Hindlimb muscle (tissue), 1 donor: ENCODE data around the gene ZNF275. TPM values are rescaled to one million over a fixed set of nuclear protein-coding genes. Genes with fewer than 3 reads are reported as not detected.
"Not testable (repeated sequence)": the region's sequence is repeated elsewhere in the genome, so short reads cannot be mapped to it uniquely, and the experiment has no call there.

Experiments
- DNase-seq: peaks from one replicate; pipeline ENCODE4 v3.0.0-alpha.2; 2013
- polyA plus RNA-seq: library from polyadenylated mRNA; unstranded; fragments of 120-200 nt; gene quantifications from one replicate; pipeline ENCODE4 v1.2.1, GENCODE V29; 2013; ENCODE audit not compliant: insufficient read length

Gene ZNF275, protein sequence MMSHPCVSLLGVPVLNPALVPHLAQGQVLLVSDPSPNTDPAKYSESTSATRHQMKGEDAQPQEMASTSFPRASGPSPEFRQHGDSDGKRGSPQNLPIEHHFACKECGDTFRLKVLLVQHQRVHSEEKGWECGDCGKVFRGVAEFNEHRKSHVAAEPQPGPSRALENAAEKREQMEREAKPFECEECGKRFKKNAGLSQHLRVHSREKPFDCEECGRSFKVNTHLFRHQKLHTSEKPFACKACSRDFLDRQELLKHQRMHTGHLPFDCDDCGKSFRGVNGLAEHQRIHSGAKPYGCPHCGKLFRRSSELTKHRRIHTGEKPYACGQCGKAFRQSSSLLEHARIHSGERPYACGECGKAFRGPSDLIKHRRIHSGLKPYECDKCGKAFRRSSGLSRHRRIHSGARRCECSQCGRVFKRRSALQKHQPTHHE
- 7.9 TPM for polyA plus RNA-seq

DNA sequence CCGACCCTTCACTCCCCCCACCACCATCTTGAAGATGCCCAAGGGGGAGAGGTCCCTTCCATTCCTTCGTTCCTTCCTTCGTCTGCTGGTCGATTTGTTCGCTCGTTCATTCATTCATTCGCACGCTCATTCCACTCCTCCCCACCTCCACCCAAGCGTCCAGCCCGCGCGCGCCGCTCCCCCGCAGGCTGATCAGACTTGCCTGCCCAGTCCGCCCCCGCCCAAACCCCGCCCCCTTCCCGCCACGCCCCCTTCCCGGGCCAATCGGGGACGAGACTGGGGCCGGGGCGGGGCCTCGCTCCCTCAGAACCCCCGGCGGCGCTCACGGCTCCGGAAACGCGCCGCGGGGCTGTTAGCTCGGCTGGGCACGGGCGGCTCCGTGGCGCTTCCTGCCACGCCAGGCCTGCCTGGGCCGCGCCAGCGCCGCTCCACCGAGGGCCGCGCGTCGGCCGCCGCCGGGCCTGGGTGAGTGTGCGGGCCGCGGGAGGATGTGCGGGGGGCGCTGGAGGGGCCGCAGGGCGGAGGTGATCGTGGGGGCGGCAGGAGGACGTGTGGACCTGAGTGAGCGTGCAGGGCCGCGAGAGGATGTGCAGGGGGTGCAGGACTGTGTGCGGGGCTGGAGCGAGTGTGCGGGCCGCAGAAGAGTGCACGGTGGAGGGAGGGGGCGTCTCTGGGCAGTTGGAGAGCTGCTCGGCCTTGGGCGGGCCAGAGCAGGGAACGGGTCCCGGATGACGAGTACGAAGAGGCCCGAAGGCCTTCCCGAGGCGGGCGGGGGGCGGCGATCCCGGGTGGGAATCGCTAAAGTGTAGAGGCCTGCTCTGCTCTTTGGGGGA, at the start of gene ZNF275:
TSS of gene ZNF275 (plus strand) at position 333 of the 833 bp plus-strand sequence. CDS start 2,527 bp downstream, outside the sequence.
- DNase-seq: peak; percentile 80

DNA sequence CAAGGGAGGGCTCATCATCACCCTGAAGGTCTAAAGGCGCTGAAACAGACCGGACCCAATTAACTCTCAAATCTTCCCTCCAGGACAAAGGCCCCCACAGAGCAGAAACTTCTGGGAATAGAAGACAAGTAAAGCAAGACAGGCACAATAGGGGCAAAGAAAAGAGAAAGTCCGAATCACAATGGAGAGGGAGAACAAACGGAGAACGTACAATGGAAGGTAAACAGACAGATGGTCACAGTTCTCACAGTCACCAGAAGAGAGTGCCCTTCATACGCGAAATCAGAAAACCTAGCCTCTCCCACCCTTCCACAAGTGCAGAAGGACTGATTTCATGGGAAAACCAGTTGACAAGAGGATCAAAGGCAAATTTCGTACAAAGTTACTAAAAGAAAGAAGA, 48.3 kb upstream of the ZNF275 start:
- not testable (repeated sequence) for DNase-seq

DNA sequence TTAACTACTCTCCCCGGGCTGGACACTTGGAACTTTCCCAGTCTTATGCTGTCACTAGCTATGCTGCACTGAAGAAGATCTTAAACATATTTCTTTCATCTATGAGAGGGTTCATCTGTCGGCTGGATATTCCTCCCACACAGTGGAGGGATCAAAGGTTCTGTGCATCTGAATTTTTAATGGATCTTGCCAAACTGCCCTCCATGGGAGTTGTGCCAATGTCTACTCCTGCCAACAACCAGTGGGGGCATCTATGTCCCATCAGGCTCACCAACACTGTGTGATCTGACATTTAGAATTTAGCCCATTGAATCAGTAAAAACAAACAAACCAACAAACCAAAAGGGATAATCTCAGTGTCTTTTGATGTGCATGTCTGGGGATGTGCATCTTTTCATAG, 45.1 kb upstream of the ZNF275 start:
- DNase-seq: not testable (repeated sequence)

DNA sequence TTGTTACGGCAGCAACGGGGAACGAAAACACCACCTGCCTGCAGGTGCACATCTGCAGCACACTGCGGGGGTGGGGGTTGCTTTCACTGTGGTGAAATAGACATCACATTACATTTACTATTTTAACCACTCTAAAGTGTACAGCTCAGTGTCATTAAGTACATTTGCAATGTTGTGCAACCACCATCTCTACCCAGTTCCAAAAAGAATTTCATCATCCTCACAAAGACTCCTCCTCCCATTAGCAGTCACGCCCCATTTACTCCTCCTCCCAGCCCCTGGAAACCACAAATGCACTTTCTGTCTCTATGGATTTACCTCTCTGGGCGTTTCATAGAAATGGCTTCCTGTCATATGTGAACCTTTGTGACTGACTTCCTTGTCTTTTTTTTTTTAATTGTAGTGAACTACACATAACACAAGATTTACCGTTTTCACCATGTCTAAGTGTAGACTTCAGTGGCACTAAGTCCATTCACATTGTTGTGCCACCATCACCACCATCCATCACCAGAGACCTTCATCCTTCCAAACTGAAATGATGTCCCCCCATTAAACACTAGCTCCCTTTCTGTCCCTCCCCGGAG, 40.4 kb upstream of the ZNF275 start:
- not testable (repeated sequence) for DNase-seq

DNA sequence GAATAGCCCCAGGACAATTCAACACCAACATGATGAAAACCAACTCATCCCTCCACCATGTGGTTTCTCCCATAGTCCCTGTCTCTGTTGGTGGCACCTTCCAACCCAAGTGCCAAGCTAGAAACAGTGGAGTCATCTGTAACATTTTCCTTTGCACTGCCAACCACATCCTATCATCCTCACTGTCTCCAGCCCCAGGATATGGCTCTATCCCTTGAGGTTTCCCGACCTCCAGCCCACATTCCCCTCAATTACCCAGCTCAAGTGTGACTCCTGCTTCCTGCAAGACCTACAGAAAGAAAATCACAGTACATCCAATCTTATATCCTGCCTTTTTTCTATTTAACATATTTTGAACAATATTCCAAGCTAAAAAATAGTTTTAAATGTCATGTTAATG, 36.6 kb upstream of the ZNF275 start:
- no peak for DNase-seq

DNA sequence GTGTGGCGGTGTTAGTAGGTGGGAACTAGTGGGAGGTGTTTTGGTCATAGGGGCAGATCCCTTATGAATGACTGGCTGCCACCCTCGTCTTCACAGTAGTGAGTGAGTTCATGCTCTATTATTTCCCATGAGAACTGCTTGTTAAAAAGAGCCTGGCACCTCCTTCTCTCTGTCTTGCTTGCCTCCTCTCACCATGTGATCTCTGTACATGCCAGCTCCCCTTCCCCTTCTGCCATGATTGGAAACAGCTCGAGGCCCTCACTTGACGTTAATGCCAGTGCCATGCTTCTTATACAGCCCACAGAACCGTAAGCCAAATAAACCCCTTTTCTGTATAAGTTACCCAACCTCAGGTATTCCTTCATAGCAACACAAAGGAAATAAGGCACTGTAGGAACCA, 34.1 kb upstream of the ZNF275 start:
- DNase-seq: no peak

DNA sequence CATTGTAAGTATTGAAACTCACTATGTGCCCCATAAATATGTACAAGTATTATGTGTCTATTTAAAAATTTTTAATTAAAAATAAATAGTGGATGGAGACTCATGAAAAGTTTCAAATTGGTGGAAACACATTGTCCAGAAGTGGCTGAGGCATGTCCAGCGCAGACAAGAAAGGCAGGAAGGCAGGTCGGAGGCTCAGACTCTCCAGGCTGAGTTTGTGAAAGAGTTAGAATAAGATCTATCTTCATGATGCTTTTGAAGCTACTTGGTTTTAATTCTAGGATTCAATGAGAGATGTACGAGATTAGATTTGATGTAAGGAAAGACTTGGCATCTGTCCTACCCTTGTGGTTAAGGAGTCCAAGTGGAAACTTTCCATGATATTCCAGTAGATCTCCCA, 32.2 kb upstream of the ZNF275 start:
- DNase-seq: no peak

DNA sequence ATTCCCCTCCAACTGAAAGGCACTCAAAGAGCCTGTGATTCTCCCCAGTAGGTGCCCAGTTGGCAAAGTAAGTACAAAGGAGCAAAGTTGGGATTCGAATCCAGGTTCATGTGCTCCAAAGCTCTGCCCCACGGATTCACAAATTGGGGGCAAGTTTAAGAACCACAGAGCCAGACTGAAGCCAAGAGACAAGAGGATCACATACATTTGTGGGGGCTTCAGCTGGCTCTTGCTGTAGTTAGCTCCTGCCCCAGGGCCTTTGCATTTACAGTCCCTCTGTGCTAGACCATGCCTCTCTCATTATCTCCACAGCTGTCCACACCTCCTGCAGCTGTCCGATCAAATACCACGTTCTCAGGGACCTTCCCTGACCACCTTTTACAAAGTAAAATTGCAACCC, 31.2 kb upstream of the ZNF275 start:
- no peak for DNase-seq

DNA sequence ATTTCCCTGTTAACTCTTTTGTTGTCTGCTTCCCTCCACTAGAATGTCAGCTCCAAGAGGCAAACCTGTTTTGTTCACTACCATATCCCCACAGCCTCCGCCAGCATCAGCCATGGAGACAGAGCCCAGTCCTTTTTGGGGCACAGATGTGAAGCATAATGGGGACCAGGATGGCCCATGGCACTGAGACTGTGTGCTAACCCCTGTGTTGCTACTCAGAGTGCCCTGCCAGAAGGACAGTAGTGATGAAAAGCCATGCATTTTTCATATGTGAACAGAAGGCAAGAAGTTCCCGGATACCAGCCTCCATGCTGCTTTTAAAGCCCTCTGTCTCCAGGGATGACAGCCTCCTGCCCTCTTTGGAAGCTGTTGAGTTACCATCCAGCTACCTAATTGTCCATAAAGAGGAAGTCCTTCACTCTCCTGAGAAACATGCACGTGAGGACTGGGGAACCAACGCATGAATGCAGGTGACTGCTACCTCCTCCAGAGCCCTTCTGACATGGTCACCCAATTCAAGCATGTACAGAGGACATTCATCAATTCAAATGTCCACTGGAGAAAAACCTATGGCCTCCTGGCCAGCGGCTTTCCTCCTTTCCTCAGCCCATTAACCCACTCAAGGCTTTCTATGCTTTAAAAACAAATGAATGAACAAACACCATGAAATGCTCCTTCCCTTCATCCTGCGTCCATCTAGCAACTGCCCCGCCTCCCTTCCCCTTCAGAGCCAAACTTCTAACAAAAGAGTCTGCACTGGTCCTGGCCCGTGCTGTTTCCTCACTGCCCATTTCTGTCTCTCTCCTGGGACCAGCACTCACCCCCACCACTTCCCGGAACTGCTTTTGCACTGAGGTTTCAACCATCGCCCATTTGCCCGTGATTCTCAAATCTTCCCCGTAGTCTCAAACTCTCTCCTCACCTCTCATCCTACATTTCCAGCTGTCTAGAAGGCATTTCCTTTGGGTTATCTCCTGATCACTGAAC, 30.4 kb upstream of the ZNF275 start:
- no peak for DNase-seq

DNA sequence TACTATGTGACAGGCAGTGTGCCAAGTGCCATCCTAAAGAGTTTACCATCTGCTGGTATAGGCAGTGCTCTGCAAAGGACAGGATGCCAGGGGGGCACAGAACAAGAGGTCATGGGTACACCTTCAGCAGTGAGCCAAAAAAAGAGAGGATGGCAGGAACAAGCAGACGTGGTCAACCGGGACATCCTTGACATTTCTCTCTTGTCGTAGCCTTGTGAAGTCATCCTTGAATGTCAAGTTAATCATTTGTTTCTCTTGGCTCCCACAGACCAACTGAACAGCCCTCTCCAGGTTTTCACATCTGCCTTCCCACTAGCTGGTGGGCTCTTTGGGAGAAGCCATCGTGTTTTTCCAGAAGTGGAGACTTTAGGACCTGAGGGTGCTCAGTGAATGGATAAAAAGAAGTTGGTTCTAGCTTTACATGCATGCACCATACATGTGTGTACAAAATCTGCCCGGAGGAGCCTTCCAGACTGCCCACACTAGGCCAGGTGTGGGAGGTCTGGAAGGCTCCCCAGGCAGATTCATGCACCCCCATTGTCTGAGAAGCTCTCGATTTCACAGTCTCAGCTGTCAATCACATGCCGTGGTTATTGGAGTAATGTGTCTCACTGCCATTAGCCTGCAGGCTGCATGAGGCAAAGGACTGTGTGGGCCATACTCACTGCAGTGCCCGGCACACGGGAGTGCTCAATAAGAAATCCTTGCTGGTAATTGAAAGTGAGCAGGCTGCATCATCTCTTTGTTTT, 28.8 kb upstream of the ZNF275 start:
- DNase-seq: no peak

DNA sequence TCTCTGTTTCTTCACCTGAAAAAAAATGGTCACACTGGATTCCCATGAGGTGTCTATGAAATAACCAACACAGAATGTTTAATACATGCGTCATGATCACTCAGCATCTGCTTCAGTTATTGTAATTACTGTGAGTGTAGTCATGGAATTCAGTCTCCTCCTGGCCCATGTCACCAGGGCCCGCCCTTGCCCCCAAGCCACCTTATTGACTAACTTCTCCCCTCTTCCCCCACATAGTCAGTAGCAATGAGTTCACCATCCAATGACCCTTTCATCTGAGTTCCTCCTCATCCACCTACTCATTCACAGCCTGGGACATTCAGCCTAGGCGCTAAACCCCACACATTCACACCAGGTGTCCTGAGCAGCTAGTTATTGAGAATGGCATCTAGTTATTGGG, 28.0 kb upstream of the ZNF275 start:
- DNase-seq: no peak

DNA sequence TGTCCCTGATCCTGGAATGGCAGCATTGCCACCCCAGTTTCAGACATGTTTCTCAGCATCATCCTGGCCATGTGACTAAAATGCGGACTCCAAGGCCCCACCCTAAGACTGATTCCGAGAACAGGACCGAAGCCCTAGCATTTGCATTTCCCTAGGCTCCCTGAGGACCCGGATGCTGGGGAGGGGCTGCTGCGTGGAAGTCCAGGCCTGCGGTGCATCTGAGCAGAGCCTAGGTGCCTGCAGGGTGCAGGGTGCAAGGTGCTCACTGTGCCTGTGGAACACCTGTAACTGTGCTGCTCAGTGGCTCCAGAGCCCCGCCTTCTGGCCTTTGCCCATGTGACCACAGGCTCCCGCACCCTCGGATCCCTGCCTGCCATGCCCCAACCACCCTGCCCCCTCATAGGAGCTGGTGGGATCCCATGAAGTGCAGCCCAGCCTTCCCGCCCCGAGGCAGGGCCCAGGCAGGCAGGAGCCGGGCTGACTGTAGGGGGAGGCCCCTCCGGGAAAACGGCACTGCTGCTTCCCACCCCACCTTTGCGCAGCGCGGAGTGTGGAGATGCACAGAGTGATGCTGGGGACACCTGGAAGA, 27.3 kb upstream of the ZNF275 start:
- no peak for DNase-seq

DNA sequence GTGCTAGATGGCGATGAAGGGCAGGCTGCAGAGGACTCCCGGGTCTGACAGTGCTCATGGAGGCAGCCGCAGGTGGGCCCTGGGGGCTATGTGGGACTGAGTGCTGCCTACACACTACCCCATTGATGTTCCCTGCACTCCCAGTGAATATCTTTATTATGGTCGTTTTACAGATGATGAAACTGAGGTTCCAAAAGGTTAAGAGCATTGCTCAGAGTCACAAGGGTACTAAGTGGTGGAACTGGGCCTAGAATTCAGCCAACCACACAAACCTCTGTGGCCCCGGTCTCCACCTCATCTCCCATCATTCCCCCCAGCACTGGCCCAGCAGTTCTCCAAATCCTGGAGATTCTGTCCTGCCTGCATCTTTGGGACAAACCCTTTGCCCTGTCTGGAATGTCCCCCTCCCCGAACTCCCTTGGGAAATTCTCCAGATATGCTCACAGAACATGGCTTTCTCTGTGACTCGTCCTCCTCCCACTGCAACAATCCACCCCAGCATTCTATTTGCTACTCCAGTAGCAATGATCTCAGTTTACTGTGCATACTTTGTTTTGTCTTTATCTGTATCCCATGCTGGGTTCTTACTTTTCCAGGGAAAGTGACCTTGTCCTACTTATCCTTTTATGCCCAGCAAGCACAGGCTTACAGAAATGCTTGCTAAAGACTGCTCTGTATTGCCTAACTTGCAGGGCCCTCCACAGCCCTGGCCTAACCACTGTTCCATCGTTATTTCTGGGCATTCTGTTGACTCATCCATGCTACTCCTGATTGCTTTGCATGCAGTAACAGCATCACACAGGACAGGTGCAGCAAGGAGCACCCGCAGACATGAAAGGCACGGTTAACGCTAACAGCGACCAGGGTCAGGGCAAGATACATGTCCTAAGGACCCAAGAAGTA, 26.4 kb upstream of the ZNF275 start:
- DNase-seq: no peak

DNA sequence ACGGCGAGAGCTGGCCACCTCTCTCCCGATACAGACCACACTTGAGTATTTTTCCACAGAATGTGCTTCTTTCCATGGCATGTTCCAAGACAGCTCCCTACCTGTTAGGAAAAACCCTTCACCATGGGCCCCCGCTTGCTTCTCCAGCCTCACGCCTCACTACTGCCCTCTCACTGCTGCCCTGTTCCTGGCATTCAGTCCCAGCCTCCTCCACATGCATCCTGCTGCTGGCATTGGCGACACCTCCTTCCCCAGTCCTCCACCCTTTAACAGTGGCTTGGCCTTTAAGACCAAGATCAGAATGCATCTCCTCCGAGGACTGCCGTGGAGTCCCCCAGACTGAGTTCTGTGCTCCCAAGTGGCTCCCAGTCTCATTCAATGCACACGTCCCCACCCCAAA, 23.1 kb upstream of the ZNF275 start:
- DNase-seq: no peak

DNA sequence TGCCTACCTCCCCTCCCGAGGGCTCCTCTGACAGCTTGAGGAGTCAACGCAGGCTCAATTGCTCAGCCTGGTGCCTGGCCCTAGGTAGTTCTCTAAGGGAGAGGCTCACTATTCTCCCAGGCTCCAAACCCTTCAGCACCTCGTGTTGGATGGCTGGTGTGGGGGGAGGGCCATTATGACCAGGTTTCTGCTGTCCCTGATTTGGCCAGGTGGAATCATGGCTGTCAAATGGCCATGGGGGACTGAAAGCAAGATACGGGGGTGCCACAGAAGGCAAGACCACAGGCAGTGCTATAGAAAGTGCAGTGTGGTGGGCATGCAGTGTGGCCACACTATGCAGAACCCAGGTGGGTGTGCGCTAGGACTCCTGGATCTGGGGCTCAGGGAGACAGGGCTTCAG, 21.9 kb upstream of the ZNF275 start:
- no peak for DNase-seq

DNA sequence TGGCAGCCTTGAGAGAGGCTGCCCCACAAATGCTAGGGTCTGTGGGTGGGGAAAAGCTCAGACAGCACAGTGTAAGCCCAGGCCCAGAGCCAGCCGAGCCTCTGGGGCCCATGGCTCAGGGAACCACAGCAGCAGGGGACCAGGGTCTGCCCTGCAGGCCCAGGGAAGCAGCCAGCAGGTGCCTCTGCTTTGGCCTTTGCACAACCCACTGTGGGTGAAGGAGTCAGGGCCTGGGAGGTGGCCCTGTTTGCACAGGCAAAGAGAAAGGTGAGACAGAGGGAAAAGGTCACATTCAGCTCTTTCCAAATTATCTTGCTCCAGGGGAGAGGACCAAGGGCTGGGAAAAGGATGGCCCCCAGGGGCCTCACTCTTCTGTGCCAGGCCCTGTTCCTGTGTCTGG, 21.1 kb upstream of the ZNF275 start:
- DNase-seq: no peak

DNA sequence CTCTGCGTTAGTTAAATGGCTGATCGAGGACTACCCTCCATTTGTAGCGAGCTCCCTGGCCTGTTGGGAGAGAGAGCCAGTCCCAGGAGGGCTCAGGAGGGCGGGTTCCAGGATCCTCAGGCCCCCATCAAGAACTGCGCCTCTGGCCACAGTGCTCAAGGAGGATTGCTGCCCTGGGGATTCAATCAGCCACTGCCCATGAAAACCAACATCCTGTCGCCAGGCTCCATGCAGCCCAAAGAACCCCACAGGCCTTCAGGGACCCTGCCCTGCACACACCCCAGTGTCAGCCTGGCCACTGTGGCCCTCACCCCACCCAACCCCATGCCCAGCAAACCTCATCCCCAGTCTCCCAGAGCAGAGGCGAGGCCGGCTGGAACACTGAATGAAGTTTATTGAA, 16.6 kb upstream of the ZNF275 start:
- no peak for DNase-seq

DNA sequence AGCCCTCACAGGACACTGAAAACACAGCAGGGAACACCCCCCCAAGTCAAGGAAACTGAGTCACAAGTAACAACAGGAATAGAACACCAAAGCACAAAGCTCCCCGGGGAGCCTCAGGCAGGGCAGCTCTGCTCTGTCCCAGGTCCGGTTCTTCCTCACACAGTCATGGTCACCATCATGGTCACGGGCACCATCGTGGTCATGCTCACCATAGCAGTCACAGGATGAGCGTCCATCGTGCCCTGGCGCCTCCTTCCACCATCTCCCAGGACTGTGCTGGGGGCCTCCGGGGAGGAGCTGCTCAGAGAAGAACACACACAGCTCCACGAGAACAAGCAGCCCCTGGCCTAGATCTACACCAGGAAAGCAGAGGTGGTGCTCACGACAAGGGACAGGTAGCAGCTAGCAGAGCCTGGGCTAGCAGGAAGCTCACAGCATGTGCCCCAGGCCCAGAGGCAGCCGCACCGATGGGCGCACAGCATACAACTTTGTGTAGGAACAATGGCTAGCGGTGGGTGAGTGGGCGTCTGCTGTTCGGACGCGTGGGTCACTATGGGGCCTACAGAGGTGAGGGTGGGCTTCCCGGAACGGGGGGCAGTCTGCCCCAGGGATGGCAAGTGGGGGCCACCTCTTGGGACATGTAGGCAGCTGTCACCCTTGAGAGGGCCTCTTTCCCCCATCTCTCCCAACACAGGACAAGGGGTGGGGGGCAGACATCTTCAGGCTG, 15.8 kb upstream of the ZNF275 start:
- DNase-seq: no peak

DNA sequence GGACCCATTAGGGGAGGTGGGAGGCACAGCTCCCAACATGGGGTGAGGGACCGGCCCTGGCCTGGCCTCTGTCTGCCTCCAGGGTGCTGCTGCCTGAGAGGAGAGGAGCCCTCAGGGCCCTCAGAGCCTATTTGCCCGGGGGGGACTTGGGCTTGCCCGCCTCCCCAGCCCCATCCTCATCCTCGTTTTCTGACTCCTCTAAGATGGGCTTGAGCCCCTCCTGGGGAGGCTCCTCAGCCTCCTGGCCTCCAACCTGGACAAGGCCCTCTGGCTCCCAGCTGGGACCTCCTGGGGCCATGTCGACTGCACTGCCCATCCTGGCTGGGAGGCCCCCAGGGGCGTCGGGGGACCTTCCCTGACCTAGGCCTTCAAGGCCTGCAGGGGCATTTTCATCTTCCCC, 15.1 kb upstream of the ZNF275 start:
- no peak for DNase-seq
